Testis (tissue), 2 donors: ENCODE measurements around the gene TBK1.

Experiments
- CTCF ChIP-seq, 3 experiments: fragments of 450-650 bp in 2 of 3; fragments of 200-600 bp in 1 of 3; sonication (generic) in 1 of 3; IDR thresholded peaks; one replicate each; pipeline ENCODE4 v1.5.1; 2016 to 2019; ENCODE audit warnings: antibody characterized with exemption in 3 of 3, mild to moderate bottlenecking in 2 of 3, moderate library complexity in 1 of 3
- POLR2A ChIP-seq: fragments of 450-650 bp; IDR thresholded peaks from one replicate; pipeline ENCODE4 v1.6.1; 2017; ENCODE audit warnings: antibody characterized with exemption, mild to moderate bottlenecking, moderate library complexity

- TF ChIP-seq POLR2A (no peak), CTCF (IDR thresholded peaks at IDR 0.05) (no peak)
Measured at GRCh38 chr12:64445490-64445889, 6.4 kb upstream of the TBK1 start.
